Upper lobe of left lung (tissue), 4 donors: ENCODE measurements around the gene KIF5A.

Experiments
- POLR2A ChIP-seq, 4 donors: fragments of 450-650 bp; IDR thresholded peaks; one replicate each; pipeline ENCODE4 v1.5.1; 2016 to 2017; ENCODE audit warnings: antibody characterized with exemption in 4 of 4, mild to moderate bottlenecking in 2 of 4
- TF ChIP-seq, protein P1 (sequence below), 6 experiments: fragments of 450-650 bp in 4 of 6; fragments of 200-600 bp in 2 of 6; sonication (generic) in 2 of 6; IDR thresholded peaks; one replicate each; pipeline ENCODE4 v1.5.1; 2016 to 2019; ENCODE audit warnings: antibody characterized with exemption in 6 of 6

DNA sequence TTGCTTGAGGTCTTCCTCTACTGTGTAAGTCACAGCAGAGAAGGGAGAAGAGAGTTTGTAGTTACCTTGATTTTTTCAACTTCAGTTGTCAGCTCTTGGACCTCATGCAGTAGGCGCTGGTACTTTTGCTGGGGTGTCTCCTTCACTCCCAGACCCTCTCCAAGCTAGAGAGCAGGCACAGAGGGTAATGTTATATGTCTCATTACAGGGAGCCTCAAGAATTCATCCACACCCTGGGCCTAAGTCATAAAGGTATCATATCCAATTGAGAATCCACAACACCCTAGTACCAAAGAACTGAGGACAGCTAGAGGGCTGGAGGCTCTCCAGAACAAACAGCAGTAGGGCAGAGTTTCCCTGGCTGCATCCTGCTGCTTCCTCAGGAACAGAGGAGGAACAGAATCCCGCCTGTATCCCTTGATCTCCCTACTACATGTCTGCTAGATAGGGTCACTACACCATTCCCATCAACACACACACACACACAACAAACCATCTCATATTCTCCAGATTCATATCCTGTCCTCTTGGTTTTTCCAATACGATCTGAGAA is 14.8 kb upstream of the KIF5A start:
- TF ChIP-seq, protein P1, sequence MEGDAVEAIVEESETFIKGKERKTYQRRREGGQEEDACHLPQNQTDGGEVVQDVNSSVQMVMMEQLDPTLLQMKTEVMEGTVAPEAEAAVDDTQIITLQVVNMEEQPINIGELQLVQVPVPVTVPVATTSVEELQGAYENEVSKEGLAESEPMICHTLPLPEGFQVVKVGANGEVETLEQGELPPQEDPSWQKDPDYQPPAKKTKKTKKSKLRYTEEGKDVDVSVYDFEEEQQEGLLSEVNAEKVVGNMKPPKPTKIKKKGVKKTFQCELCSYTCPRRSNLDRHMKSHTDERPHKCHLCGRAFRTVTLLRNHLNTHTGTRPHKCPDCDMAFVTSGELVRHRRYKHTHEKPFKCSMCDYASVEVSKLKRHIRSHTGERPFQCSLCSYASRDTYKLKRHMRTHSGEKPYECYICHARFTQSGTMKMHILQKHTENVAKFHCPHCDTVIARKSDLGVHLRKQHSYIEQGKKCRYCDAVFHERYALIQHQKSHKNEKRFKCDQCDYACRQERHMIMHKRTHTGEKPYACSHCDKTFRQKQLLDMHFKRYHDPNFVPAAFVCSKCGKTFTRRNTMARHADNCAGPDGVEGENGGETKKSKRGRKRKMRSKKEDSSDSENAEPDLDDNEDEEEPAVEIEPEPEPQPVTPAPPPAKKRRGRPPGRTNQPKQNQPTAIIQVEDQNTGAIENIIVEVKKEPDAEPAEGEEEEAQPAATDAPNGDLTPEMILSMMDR (IDR thresholded peaks at IDR 0.05): no peak
- TF ChIP-seq POLR2A (IDR thresholded peaks at IDR 0.05): no peak
